ENCODE results near the gene FRMPD4.

- TF ChIP-seq, protein P1, sequence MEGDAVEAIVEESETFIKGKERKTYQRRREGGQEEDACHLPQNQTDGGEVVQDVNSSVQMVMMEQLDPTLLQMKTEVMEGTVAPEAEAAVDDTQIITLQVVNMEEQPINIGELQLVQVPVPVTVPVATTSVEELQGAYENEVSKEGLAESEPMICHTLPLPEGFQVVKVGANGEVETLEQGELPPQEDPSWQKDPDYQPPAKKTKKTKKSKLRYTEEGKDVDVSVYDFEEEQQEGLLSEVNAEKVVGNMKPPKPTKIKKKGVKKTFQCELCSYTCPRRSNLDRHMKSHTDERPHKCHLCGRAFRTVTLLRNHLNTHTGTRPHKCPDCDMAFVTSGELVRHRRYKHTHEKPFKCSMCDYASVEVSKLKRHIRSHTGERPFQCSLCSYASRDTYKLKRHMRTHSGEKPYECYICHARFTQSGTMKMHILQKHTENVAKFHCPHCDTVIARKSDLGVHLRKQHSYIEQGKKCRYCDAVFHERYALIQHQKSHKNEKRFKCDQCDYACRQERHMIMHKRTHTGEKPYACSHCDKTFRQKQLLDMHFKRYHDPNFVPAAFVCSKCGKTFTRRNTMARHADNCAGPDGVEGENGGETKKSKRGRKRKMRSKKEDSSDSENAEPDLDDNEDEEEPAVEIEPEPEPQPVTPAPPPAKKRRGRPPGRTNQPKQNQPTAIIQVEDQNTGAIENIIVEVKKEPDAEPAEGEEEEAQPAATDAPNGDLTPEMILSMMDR (conservative IDR thresholded peaks at IDR 0.05; ENCODE audit: low read depth in 2 of 2): no peak
- TF ChIP-seq EZH2 (IDR thresholded peaks at IDR 0.05; ENCODE audit: low read depth, unreplicated experiment): no peak
Observed at GRCh38 chrX:12297353-12297752, 159.1 kb downstream of the FRMPD4 start.

Measured in GM23338 (cell line).